GM12873 (cell line): ENCODE measurements around the gene PJVK.

Source experiments
- TF ChIP-seq, protein P1 (sequence below): IDR thresholded peaks from 2 replicates; pipeline ENCODE4 v1.5.1; 2012; ENCODE audit warnings: low read depth, mild to moderate bottlenecking, moderate library complexity, low read length, control low read depth; ENCODE audit not compliant: insufficient read depth; ENCODE audit errors: missing control alignments

PJVK gene

DNA sequence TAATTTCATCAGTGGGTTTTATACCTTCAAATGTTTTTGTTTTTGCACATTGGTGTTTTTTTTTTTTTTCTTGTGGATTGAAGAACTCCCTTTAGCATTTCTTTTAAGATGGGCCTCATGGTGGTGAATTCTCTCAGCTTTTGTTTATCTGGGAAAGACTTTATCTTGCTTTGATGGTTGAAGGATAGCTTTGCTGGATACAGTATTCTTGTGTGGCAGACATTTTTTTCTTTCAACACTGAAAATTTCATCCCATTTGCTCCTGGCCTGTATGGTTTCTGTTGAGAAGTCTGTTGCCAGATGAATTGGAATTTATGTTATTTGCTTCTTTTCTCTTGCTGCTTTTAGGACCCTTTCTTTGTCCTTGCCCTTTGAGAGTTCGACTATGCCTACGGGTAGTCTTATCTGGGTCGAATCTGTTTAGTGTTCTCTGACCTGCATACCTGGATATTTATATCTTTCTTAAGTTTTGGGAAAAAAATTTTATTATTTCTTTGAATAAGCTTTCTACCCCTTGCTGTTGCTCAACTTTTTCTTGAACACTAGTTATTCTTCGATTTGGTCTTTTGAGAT, 25.8 kb upstream of the PJVK start:
- TF ChIP-seq, protein P1, sequence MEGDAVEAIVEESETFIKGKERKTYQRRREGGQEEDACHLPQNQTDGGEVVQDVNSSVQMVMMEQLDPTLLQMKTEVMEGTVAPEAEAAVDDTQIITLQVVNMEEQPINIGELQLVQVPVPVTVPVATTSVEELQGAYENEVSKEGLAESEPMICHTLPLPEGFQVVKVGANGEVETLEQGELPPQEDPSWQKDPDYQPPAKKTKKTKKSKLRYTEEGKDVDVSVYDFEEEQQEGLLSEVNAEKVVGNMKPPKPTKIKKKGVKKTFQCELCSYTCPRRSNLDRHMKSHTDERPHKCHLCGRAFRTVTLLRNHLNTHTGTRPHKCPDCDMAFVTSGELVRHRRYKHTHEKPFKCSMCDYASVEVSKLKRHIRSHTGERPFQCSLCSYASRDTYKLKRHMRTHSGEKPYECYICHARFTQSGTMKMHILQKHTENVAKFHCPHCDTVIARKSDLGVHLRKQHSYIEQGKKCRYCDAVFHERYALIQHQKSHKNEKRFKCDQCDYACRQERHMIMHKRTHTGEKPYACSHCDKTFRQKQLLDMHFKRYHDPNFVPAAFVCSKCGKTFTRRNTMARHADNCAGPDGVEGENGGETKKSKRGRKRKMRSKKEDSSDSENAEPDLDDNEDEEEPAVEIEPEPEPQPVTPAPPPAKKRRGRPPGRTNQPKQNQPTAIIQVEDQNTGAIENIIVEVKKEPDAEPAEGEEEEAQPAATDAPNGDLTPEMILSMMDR: no peak

DNA sequence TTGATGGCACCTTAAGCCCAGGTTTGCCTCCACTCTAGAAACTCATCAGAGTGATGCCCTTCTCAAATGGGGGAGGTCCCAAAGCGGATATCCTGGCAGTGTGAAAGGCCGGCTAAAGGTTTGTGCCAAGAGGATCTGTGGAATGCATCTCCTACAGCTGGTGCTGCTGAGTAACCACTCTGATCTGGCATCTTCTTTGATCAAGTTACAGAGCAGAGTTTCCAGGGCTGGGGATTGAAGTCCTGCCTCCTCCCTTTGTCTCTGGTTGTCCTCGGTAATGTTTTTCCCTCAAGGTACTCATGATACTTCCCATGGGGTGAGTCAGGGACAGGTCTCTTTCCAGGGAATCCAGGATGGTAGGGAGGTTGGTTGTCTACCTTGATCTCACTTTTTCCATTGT, 24.8 kb upstream of the PJVK start:
- TF ChIP-seq, protein P1: no peak

DNA sequence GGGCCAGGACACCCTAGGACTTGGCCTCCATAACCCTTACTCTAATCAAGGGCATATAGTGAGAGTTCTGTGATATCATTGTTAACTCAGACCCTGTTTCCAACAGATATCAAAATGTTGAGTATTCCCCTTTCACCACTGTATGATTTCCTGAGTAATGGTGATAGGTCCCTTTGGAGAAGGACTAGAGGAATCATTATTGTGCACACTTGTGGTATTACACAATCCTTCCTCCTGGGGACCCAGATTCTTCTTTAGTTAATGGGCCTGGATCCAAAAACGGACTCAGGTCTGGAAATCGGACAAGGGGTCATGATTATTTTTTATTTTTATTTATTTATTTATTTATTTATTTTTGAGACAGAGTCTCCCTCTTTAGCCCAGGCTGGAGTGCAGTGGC, 23.7 kb upstream of the PJVK start:
- TF ChIP-seq, protein P1: no peak

DNA sequence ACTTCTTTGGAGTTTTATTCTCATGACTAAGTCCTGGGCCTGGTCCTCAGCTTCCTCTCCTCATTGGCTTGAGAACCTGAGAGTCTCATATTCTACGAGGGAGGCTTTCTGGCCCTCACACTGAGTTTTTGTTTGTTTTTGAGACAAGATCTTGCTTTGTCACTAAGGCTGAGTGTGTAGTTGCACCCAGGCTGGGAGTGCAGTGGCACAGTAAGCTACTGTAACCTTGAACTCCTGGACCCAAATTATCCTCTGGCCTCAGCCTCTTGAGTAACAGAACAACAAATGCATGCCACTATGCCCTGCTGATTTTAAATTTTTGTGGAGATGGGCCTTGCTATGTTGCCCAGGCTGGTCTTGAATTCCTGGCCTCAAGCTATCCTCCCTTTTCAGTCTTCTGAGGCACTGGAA, 22.8 kb upstream of the PJVK start:
- TF ChIP-seq, protein P1: no peak

DNA sequence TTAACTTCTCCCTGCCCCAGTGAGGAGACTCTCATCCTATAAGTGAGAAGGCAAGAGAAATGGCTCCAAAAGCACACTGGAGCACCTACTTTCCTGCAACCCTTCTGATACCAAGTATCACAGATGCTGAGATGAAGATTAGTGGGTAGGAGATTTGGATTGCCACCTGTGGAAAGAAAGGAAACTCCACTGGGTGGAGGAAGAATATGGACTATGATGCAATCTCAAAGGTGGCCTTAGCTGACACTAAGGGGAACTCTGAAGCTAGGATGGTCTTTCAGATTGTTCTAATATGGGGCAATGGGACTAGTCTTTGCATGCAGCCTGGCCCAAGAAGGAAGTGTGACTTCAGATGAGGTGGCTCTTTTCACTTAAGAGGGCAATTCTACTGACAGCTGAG, 21.8 kb upstream of the PJVK start:
- TF ChIP-seq, protein P1: no peak

DNA sequence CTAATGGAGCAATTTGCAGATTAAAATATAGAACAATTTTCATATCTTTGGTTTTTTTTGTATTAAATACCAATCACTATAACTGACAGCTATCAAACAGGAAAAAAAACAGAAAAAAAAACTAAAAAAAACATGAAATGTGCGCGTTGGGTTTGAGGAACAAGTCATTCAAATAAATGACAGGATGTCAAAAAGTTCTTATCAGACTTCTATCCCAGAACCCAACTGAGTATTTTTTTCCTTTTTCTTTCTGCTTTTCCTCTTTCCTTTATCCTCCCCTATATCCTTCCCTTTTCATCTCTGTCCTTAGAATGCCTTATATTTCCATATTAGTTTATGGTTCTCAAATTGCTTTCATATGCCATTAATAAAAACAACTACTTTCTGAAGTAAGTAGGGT, 14.5 kb upstream of the PJVK start:
- TF ChIP-seq, protein P1: no peak

DNA sequence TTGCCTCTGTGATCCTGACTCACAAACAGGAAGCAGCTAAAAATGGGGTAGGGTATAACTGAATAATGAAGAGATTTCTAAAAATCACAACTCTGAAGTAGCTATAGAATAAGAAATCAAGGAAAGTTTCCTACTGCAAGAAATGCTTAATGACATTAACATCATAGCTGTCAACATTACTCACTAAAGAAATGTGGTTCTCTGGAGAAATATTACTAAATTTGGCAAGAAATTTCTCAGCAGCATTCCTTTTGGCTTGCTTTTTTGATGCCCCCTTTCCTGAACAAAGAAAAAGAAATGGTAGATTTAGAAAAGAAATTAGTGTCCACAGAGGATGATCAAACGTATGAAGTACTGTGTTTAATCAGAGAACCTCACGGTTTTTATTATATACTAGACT, 9.8 kb upstream of the PJVK start:
- TF ChIP-seq, protein P1: no peak
